HL-60 (cell line): ENCODE data around the gene HOXB3.

Experiments used
- DNase-seq, 2 experiments: peaks; one replicate each; pipeline ENCODE4 v3.0.0-alpha.2; 2010 to 2020; ENCODE audit warnings: low read depth in 1 of 2, low spot score in 1 of 2
- H3K27ac ChIP-seq: fragments of 250-450 bp; sonication (Bioruptor Pico); replicated peaks from 2 replicates; pipeline ENCODE4 v1.5.1; 2020; ENCODE audit warnings: mild to moderate bottlenecking, moderate library complexity
- H3K27me3 ChIP-seq: fragments of 250-450 bp; sonication (Bioruptor Pico); 2 replicates; pipeline ENCODE4 v1.5.1; 2021; ENCODE audit warnings: mild to moderate bottlenecking, moderate library complexity; ENCODE audit not compliant: insufficient read depth, poor library complexity, severe bottlenecking
- H3K4me3 ChIP-seq: replicated peaks from 2 replicates; pipeline ENCODE4 v1.5.1; 2011; ENCODE audit warnings: mild to moderate bottlenecking, control low read depth, low read length; ENCODE audit not compliant: insufficient read depth
- GABPA ChIP-seq: IDR thresholded peaks from 2 replicates; pipeline ENCODE4 v1.6.1; 2012; ENCODE audit warnings: low read depth
- POLR2AphosphoS5 ChIP-seq: IDR thresholded peaks from 2 replicates; pipeline ENCODE4 v1.6.1; 2012; ENCODE audit warnings: low read depth
- SPI1 ChIP-seq: IDR thresholded peaks from 2 replicates; pipeline ENCODE4 v1.6.1; 2012; ENCODE audit warnings: low read depth, mild to moderate bottlenecking, borderline replicate concordance
- TF ChIP-seq, protein P1 (sequence below): IDR thresholded peaks from one replicate; pipeline ENCODE4 v1.5.1; 2011; ENCODE audit warnings: low read length, control low read depth, inconsistent platforms; ENCODE audit not compliant: insufficient read depth
- TF ChIP-seq, protein P2 (sequence below): IDR thresholded peaks from 2 replicates; pipeline ENCODE4 v1.6.1; 2012; ENCODE audit warnings: low read depth; ENCODE audit not compliant: insufficient replicate concordance

HOXB3 gene

DNA sequence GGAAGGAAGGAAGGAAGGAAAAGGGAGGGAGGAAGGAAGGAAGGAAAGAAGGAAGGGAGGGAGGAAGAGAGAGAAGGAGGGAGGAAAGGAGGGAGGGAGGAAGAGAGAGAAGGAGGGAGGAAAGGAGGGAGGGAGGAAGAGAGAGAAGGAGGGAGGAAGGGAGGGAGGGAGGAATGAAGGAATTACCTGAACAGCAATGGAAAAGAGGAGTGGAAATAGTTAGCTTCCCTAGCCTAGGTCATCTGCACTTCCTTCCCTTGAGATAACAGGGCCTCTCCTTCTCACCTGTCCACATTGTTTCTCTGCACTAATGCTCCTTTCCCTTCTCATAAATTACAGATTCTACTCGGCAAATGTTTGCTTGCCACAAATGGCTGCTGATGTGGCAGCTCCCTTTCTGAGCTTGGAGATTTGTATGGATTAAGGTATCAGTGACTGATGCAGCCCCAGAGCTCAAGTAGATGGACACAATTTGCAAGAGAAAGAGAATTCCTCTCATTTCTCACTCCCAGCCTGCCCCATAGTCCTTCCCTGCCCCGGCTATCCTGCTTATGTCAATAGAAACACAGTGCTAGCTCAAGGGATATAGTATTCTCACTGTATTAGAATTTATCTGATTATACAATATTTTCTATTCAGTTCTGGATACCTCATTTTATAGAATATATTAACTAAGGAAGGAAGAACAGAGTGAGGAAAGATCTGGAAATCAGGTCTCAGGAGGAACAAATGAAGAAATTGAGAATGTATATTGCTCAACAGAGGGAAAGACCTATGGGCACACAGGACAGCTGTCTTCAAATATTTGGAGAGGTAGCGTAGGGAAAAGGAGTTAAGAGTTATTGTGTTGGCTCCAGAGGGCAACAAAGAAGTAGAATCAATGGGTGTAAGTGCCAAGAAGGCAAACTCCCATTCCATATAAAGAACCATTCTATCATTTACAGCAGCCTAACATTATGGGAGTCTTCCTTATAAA lies 73.8 kb downstream of the HOXB3 start:
- Histone ChIP-seq H3K27ac (no peak overlapping the region), H3K27me3 (no peaks in the 10 kb centered on the region), H3K4me3 (no peak overlapping the region)
- TF ChIP-seq, protein P1, sequence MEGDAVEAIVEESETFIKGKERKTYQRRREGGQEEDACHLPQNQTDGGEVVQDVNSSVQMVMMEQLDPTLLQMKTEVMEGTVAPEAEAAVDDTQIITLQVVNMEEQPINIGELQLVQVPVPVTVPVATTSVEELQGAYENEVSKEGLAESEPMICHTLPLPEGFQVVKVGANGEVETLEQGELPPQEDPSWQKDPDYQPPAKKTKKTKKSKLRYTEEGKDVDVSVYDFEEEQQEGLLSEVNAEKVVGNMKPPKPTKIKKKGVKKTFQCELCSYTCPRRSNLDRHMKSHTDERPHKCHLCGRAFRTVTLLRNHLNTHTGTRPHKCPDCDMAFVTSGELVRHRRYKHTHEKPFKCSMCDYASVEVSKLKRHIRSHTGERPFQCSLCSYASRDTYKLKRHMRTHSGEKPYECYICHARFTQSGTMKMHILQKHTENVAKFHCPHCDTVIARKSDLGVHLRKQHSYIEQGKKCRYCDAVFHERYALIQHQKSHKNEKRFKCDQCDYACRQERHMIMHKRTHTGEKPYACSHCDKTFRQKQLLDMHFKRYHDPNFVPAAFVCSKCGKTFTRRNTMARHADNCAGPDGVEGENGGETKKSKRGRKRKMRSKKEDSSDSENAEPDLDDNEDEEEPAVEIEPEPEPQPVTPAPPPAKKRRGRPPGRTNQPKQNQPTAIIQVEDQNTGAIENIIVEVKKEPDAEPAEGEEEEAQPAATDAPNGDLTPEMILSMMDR: no peak
- TF ChIP-seq GABPA (no peak), SPI1 (no peak), POLR2AphosphoS5 (no peak)
- TF ChIP-seq, protein P2, sequence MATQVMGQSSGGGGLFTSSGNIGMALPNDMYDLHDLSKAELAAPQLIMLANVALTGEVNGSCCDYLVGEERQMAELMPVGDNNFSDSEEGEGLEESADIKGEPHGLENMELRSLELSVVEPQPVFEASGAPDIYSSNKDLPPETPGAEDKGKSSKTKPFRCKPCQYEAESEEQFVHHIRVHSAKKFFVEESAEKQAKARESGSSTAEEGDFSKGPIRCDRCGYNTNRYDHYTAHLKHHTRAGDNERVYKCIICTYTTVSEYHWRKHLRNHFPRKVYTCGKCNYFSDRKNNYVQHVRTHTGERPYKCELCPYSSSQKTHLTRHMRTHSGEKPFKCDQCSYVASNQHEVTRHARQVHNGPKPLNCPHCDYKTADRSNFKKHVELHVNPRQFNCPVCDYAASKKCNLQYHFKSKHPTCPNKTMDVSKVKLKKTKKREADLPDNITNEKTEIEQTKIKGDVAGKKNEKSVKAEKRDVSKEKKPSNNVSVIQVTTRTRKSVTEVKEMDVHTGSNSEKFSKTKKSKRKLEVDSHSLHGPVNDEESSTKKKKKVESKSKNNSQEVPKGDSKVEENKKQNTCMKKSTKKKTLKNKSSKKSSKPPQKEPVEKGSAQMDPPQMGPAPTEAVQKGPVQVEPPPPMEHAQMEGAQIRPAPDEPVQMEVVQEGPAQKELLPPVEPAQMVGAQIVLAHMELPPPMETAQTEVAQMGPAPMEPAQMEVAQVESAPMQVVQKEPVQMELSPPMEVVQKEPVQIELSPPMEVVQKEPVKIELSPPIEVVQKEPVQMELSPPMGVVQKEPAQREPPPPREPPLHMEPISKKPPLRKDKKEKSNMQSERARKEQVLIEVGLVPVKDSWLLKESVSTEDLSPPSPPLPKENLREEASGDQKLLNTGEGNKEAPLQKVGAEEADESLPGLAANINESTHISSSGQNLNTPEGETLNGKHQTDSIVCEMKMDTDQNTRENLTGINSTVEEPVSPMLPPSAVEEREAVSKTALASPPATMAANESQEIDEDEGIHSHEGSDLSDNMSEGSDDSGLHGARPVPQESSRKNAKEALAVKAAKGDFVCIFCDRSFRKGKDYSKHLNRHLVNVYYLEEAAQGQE: no peak
- DNase-seq: no peak

DNA sequence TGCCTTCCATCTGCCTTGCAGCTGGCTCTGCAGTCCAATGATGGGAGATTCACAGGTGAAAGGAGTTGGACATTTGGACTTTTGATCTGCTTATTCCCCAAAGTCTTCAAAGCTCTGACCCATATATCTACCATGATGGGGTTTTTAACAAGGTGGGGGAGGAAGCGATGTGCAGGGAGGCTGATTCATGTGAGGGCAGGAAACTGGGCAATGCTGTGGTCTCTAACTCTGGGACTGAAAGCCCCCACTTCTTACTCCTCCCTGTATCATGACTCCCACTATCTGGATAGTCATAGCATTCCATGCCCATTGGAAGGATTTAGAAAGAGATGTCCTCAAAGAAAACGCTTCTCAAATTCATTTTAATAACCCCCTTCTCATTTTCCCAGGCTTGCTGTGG lies 75.6 kb downstream of the HOXB3 start:
- no peak overlapping the region for H3K4me3 ChIP-seq
- H3K27ac ChIP-seq: no peak overlapping the region
- DNase-seq: no peak
- H3K27me3 ChIP-seq: no peaks in the 10 kb centered on the region
- TF ChIP-seq, protein P1: no peak
- no peak for TF ChIP-seq GABPA
- no peak for TF ChIP-seq POLR2AphosphoS5
- TF ChIP-seq SPI1: no peak
- TF ChIP-seq, protein P2: no peak

DNA sequence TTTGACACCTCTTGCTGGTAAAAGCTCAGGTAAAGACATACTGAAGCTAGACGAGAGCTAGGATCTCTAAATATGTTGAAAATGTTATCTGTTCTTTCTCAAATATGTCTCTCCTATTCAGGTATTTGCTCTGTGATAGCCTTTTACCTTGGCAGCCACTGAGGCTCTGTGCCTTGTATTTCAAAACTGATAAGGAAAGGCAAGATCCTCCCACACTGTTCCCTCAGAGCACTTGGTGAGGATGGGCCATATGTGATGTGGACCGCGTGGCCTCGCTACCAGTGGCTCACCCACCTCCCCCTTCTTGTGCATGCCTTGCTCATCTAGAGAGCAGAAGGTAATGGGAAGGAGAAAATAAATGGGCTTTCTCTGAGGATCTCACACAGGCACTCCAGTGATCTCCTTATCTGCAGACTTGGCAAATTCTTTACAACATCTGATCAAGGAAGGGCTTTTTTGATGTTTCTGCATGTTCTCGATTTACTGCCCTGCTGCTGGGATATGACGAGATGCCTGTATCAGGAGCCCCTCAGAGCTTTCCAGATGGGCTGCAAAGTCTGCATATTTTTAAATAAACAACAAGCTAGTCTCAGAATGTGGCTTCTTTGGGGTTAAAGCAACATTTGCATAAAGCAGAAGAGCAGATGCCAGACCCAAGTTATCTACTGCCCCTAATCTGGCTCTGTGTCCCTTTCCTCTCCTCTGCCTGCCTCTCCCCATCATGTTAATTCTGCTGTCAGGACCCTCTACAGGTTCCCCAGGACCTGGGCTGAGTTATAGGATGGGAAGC lies 76.2 kb downstream of the HOXB3 start:
- TF ChIP-seq GABPA (no peak), POLR2AphosphoS5 (no peak), SPI1 (no peak)
- TF ChIP-seq, protein P1: no peak
- TF ChIP-seq, protein P2: no peak
- no peak overlapping the region for H3K27ac ChIP-seq
- no peak for DNase-seq
- H3K4me3 ChIP-seq: no peak overlapping the region
- no peaks in the 10 kb centered on the region for H3K27me3 ChIP-seq
